GM21723 (cell line): Measurements from ENCODE around the gene OLIG2.

Source experiments
- ATAC-seq: cut with Tn5 transposase; IDR thresholded peaks from one replicate; pipeline ENCODE4 v1.9.1; 2021; ENCODE audit warnings: mild to moderate bottlenecking, moderate library complexity; ENCODE audit not compliant: unreplicated experiment

OLIG2 gene

GRCh38 chr21:33063907-33064622, 38.3 kb downstream of the OLIG2 start:
- ATAC-seq, result no peak

- ATAC-seq, result no peak
Measured at GRCh38 chr21:33064623-33065390, 39.1 kb downstream of the OLIG2 start.

GRCh38 chr21:33067043-33067442, 41.3 kb downstream of the OLIG2 start:
- no peak for ATAC-seq

GRCh38 chr21:33067457-33067856, 41.7 kb downstream of the OLIG2 start:
- no peak for ATAC-seq

- ATAC-seq, result no peak
Measured at GRCh38 chr21:33069243-33069642, 43.5 kb downstream of the OLIG2 start.

- ATAC-seq, result no peak
Measured at GRCh38 chr21:33069645-33069993, 43.9 kb downstream of the OLIG2 start.

GRCh38 chr21:33069994-33070743, 44.4 kb downstream of the OLIG2 start, which contains the start of gene OLIG1:
Gene OLIG1 (plus strand): TSS chr21:33070141. CDS start chr21:33070247, 106 bp downstream.
- ATAC-seq, result no peak

- no peak for ATAC-seq
Measured at GRCh38 chr21:33070744-33070997, 44.9 kb downstream of the OLIG2 start.

- ATAC-seq, result no peak
Measured at GRCh38 chr21:33070998-33071769, 45.4 kb downstream of the OLIG2 start.

- ATAC-seq, result no peak
Measured at GRCh38 chr21:33071770-33072306, 46.1 kb downstream of the OLIG2 start.

- ATAC-seq, result no peak
Measured at GRCh38 chr21:33073636-33074035, 47.9 kb downstream of the OLIG2 start.

GRCh38 chr21:33075128-33075527, 49.4 kb downstream of the OLIG2 start:
- no peak for ATAC-seq

- no peak for ATAC-seq
Measured at GRCh38 chr21:33075596-33076195, 50.0 kb downstream of the OLIG2 start.

GRCh38 chr21:33076600-33077329, 51.0 kb downstream of the OLIG2 start:
- ATAC-seq, result no peak
